ENCODE measurements around the gene PRKCQ.

The PRKCQ gene

GRCh38 chr10:6427357-6427959 lies 152.6 kb downstream of the PRKCQ start:
- Histone ChIP-seq H3K4me1 (ENCODE audit: control insufficient read depth, insufficient read depth, low read length) (peaks cover 3% of the 10 kb centered on the region), H3K9me3 (replicated peaks; ENCODE audit: low read length) (no peaks in the 10 kb centered on the region), H3K9ac (ENCODE audit: low read depth, low read length) (no peak overlapping the region), H3K4me3 (ENCODE audit: low read length) (no peak overlapping the region), H3K27me3 (ENCODE audit: control insufficient read depth, insufficient read depth, low read length) (no peaks in the 10 kb centered on the region), H3K36me3 (ENCODE audit: insufficient read depth, low read length) (no peaks in the 10 kb centered on the region), H3K4me2 (ENCODE audit: low read length) (no peak overlapping the region)

DNA sequence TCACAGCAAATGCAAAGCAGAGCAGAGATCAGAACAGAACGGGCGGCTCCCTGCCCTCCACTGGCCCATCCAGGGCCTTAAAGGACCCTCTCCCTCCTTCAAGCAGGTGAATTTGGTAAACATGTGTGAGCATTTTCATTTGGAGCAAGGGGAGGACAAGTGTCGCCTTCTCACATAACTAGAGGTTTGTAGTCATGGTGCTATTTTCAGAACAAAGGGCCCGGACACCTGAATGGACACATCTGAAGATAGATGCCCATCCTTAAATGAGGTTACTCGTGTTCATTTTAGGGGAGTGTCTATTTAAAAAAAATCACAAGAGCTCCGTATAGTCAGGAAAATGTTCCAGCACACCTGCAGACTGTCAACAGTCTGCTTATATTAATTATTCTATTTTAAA lies 153.8 kb downstream of the PRKCQ start:
- Histone ChIP-seq H3K4me1 (ENCODE audit: control insufficient read depth, insufficient read depth, low read length) (peaks cover 6% of the 10 kb centered on the region), H3K36me3 (ENCODE audit: insufficient read depth, low read length) (no peaks in the 10 kb centered on the region), H3K9ac (ENCODE audit: low read depth, low read length) (no peak overlapping the region), H3K9me3 (replicated peaks; ENCODE audit: low read length) (no peaks in the 10 kb centered on the region), H3K4me3 (ENCODE audit: low read length) (no peak overlapping the region), H3K4me2 (ENCODE audit: low read length) (no peak overlapping the region), H3K27me3 (ENCODE audit: control insufficient read depth, insufficient read depth, low read length) (no peaks in the 10 kb centered on the region)

DNA sequence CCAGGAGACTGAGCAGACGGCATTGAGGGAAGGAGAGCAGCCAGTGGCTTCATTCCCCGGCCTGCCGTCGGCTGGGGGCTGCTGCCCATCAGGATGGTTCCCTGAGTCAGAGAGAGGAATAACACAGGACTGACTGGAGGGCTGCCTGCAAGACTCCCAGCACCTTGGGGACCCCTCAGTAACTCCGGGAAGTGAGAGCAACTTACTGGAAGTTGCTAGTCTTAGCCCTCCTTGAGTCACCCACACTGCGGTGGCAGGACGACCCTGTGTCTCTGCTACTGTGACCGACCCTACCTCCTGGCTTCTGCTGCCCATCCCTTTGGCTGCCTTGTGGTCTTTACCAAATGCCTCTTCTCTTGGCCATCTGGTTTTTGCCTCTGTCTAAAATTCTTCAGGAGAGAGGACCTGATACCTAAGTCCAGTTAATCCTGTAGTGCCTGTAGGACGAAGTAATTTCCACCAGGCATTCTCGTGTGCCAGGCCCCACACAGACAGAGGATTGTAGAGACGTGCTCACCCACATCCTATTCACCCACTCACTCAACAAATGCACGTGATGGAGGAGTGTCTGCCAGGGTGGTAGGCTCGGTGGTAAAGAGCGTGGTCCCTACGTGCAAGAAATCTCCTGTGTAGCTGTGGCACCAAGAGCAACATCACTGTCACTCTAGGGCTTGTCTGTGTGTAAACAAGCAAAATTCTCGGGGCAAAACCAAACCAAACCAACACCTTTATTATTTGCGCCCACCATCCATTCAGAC lies 156.5 kb downstream of the PRKCQ start:
- H3K4me1 ChIP-seq (ENCODE audit: control insufficient read depth, insufficient read depth, low read length): peaks cover 6% of the 10 kb centered on the region
- no peak overlapping the region for H3K4me2 ChIP-seq (ENCODE audit: low read length)
- no peak overlapping the region for H3K9ac ChIP-seq (ENCODE audit: low read depth, low read length)

GRCh38 chr10:6423004-6423403 lies 157.1 kb downstream of the PRKCQ start:
- H3K4me3 ChIP-seq (ENCODE audit: low read length): no peak overlapping the region
- no peak overlapping the region for H3K9ac ChIP-seq (ENCODE audit: low read depth, low read length)
- H3K36me3 ChIP-seq (ENCODE audit: insufficient read depth, low read length): no peaks in the 10 kb centered on the region
- peaks cover 6% of the 10 kb centered on the region for H3K4me1 ChIP-seq (ENCODE audit: control insufficient read depth, insufficient read depth, low read length)
- H3K27me3 ChIP-seq (ENCODE audit: control insufficient read depth, insufficient read depth, low read length): peaks cover 7% of the 10 kb centered on the region
- no peaks in the 10 kb centered on the region for H3K9me3 ChIP-seq (replicated peaks; ENCODE audit: low read length)
- H3K4me2 ChIP-seq (ENCODE audit: low read length): no peak overlapping the region

More for the DNA sequence above, 156.5 kb downstream of the PRKCQ start:
- Histone ChIP-seq H3K36me3 (ENCODE audit: insufficient read depth, low read length) (no peaks in the 10 kb centered on the region), H3K27me3 (ENCODE audit: control insufficient read depth, insufficient read depth, low read length) (peaks cover 3% of the 10 kb centered on the region), H3K9me3 (replicated peaks; ENCODE audit: low read length) (no peaks in the 10 kb centered on the region), H3K4me3 (ENCODE audit: low read length) (no peak overlapping the region)

GRCh38 chr10:6418613-6419216 lies 161.4 kb downstream of the PRKCQ start:
- H3K9me3 ChIP-seq (replicated peaks; ENCODE audit: low read length): no peaks in the 10 kb centered on the region
- H3K36me3 ChIP-seq (ENCODE audit: insufficient read depth, low read length): no peaks in the 10 kb centered on the region
- H3K27me3 ChIP-seq (ENCODE audit: control insufficient read depth, insufficient read depth, low read length): peaks cover 16% of the 10 kb centered on the region
- H3K4me3 ChIP-seq (ENCODE audit: low read length): no peak overlapping the region
- peaks cover 6% of the 10 kb centered on the region for H3K4me1 ChIP-seq (ENCODE audit: control insufficient read depth, insufficient read depth, low read length)
- H3K9ac ChIP-seq (ENCODE audit: low read depth, low read length): no peak overlapping the region
- no peak overlapping the region for H3K4me2 ChIP-seq (ENCODE audit: low read length)

- Histone ChIP-seq H3K4me1 (ENCODE audit: control insufficient read depth, insufficient read depth, low read length) (peaks cover 6% of the 10 kb centered on the region), H3K36me3 (ENCODE audit: insufficient read depth, low read length) (no peaks in the 10 kb centered on the region), H3K27me3 (ENCODE audit: control insufficient read depth, insufficient read depth, low read length) (peaks cover 16% of the 10 kb centered on the region), H3K4me3 (ENCODE audit: low read length) (no peak overlapping the region), H3K9ac (ENCODE audit: low read depth, low read length) (no peak overlapping the region), H3K9me3 (replicated peaks; ENCODE audit: low read length) (no peaks in the 10 kb centered on the region), H3K4me2 (ENCODE audit: low read length) (no peak overlapping the region)
Measured at GRCh38 chr10:6418167-6418566, 161.9 kb downstream of the PRKCQ start.

DNA sequence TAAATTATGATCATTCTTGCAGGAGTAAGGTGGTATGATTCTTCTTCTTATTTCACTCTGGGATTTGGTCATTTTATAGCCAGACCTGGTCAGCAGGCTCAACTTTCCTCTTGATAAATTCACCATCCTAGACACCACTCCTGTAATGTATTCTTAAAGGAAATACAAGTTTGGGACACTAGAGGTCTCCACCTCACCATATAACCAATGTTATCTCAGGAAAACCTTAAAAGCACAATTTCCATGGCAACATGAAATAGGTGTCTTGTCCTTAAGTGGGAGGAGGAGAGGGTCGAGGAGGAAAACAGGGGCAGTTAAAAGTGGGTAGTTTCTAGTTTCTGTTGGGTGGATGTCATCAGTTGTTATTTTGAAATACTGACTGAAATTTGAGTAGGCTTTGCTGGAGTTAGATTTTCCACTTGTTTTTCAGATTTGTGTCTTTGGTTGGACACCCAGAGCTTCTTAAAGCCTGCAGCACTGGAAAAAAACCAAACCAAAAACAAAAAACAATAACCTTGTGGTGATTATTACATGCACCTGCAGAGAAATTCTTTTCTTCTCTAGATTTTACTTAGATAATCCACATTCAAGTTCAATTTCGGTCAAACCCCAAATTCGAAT lies 163.1 kb downstream of the PRKCQ start:
- Histone ChIP-seq H3K9me3 (replicated peaks; ENCODE audit: low read length) (no peaks in the 10 kb centered on the region), H3K9ac (ENCODE audit: low read depth, low read length) (no peak overlapping the region), H3K4me2 (ENCODE audit: low read length) (no peak overlapping the region), H3K4me1 (ENCODE audit: control insufficient read depth, insufficient read depth, low read length) (no peaks in the 10 kb centered on the region), H3K4me3 (ENCODE audit: low read length) (no peak overlapping the region), H3K27me3 (ENCODE audit: control insufficient read depth, insufficient read depth, low read length) (peaks cover 16% of the 10 kb centered on the region), H3K36me3 (ENCODE audit: insufficient read depth, low read length) (no peaks in the 10 kb centered on the region)

GRCh38 chr10:6411436-6411835 lies 168.6 kb downstream of the PRKCQ start:
- H3K4me1 ChIP-seq (ENCODE audit: control insufficient read depth, insufficient read depth, low read length): peaks cover 12% of the 10 kb centered on the region
- H3K27me3 ChIP-seq (ENCODE audit: control insufficient read depth, insufficient read depth, low read length): no peaks in the 10 kb centered on the region
- no peak overlapping the region for H3K4me3 ChIP-seq (ENCODE audit: low read length)
- no peak overlapping the region for H3K4me2 ChIP-seq (ENCODE audit: low read length)
- H3K9ac ChIP-seq (ENCODE audit: low read depth, low read length): no peak overlapping the region
- H3K9me3 ChIP-seq (replicated peaks; ENCODE audit: low read length): no peaks in the 10 kb centered on the region
- H3K36me3 ChIP-seq (ENCODE audit: insufficient read depth, low read length): no peaks in the 10 kb centered on the region

DNA sequence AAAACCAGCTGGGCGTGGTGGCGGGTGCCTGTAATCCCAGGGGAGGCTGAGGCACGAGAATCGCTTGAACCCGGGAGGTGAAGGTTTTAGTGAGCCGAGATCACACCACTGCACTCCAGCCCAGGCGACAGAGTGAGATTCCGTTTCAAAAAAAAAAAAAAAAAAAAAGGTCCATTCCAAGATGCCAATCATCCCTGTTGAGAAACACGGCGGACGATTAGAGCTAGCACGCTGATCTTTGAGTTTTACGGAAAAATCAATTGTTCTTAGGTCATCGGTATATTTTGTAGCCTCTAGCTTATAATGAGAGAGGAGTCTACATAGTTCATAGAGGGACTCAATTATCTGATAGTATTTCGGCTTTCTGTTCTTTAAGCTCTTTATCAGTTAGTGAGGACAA lies 169.2 kb downstream of the PRKCQ start:
- Histone ChIP-seq H3K9me3 (replicated peaks; ENCODE audit: low read length) (no peaks in the 10 kb centered on the region), H3K4me3 (ENCODE audit: low read length) (no peak overlapping the region), H3K4me2 (ENCODE audit: low read length) (no peak overlapping the region), H3K4me1 (ENCODE audit: control insufficient read depth, insufficient read depth, low read length) (peaks cover 12% of the 10 kb centered on the region), H3K9ac (ENCODE audit: low read depth, low read length) (no peak overlapping the region), H3K27me3 (ENCODE audit: control insufficient read depth, insufficient read depth, low read length) (no peaks in the 10 kb centered on the region), H3K36me3 (ENCODE audit: insufficient read depth, low read length) (no peaks in the 10 kb centered on the region)

DNA sequence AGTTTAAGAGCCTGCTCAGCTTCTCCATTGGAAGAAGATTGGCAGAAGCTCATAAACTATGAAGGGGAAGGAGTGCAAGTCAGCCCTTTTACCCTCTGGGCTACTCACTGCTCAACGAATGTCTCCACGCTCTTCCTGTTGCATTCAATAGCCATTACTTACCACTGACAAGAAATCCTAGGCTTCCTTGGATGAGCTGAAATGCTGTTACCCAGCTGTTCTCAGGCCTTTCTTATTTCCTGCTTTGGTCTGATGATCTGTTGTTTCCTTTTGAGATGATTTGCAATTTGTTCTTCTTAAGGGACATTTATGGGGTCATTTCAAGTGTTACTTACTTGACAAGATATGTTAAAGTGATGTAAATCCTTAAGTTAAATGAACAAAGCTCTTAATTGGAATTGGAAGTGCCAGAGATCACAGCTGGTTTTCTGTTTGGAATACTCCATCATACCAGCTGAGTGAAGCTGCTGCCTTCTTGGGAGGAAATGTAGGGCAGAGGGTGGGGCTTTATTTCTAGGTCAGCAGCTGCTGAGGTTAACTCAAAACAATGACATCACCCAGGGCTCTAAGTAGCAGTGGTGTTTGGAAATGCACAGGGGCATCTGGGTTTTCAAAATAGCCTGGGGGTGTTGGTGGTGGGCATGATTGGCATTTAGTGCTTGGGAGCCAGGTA lies 170.0 kb downstream of the PRKCQ start:
- H3K4me2 ChIP-seq (ENCODE audit: low read length): peak overlapping the region; percentile 41
- H3K9me3 ChIP-seq (replicated peaks; ENCODE audit: low read length): no peaks in the 10 kb centered on the region
- no peaks in the 10 kb centered on the region for H3K27me3 ChIP-seq (ENCODE audit: control insufficient read depth, insufficient read depth, low read length)
- no peak overlapping the region for H3K4me3 ChIP-seq (ENCODE audit: low read length)
- H3K4me1 ChIP-seq (ENCODE audit: control insufficient read depth, insufficient read depth, low read length): peaks cover 12% of the 10 kb centered on the region
- H3K9ac ChIP-seq (ENCODE audit: low read depth, low read length): no peak overlapping the region
- no peaks in the 10 kb centered on the region for H3K36me3 ChIP-seq (ENCODE audit: insufficient read depth, low read length)

- no peak overlapping the region for H3K9ac ChIP-seq (ENCODE audit: low read depth, low read length)
- peaks cover 2% of the 10 kb centered on the region for H3K27me3 ChIP-seq (ENCODE audit: control insufficient read depth, insufficient read depth, low read length)
- peaks cover 12% of the 10 kb centered on the region for H3K4me1 ChIP-seq (ENCODE audit: control insufficient read depth, insufficient read depth, low read length)
- no peak overlapping the region for H3K4me3 ChIP-seq (ENCODE audit: low read length)
- no peak overlapping the region for H3K4me2 ChIP-seq (ENCODE audit: low read length)
- no peaks in the 10 kb centered on the region for H3K36me3 ChIP-seq (ENCODE audit: insufficient read depth, low read length)
- H3K9me3 ChIP-seq (replicated peaks; ENCODE audit: low read length): no peaks in the 10 kb centered on the region
Measured at GRCh38 chr10:6408799-6409198, 171.3 kb downstream of the PRKCQ start.
